Lung (tissue), 12 donors: ENCODE measurements around the gene LSAMP. TPM values are rescaled to one million over a fixed set of nuclear protein-coding genes. Genes with fewer than 3 reads are reported as not detected.

Source experiments
- ATAC-seq: fragments of 200-7000 bp; cut with Tn5 transposase; one replicate; pipeline ENCODE4 v1.9.1; 2020; ENCODE audit warnings: moderate number of reproducible peaks; ENCODE audit not compliant: insufficient read depth, low FRiP score
- DNase-seq, 3 donors: peaks; one replicate each; pipeline ENCODE4 v3.0.0-alpha.2; 2013 to 2017
- H3K27ac ChIP-seq, 2 donors: one replicate each; pipeline ENCODE4 v1.5.1; 2013; ENCODE audit warnings: mild to moderate bottlenecking in 2 of 2, moderate library complexity in 2 of 2, control low read depth in 1 of 2, inconsistent platforms in 1 of 2, low read depth in 1 of 2, low read length in 1 of 2
- H3K27me3 ChIP-seq, 3 donors: one replicate each; pipeline ENCODE4 v1.5.1; 2013; ENCODE audit warnings: low read length in 2 of 3; ENCODE audit not compliant: control insufficient read depth in 3 of 3, insufficient read depth in 3 of 3
- H3K36me3 ChIP-seq, 4 donors: one replicate each; pipeline ENCODE4 v1.5.1; 2013; ENCODE audit warnings: low read length in 4 of 4, mild to moderate bottlenecking in 1 of 4, moderate library complexity in 1 of 4; ENCODE audit not compliant: control insufficient read depth in 4 of 4, insufficient read depth in 4 of 4
- H3K4me1 ChIP-seq, 5 donors: one replicate each; pipeline ENCODE4 v1.5.1; 2013; ENCODE audit warnings: low read length in 5 of 5, mild to moderate bottlenecking in 2 of 5, moderate library complexity in 1 of 5; ENCODE audit not compliant: control insufficient read depth in 5 of 5, insufficient read depth in 5 of 5
- H3K4me3 ChIP-seq: one replicate; pipeline ENCODE4 v1.5.1; 2013; ENCODE audit warnings: mild to moderate bottlenecking, control low read depth, moderate library complexity
- H3K9ac ChIP-seq, 2 donors: one replicate each; pipeline ENCODE4 v1.5.1; 2013; ENCODE audit warnings: low read length in 2 of 2, control low read depth in 1 of 2; ENCODE audit not compliant: insufficient read depth in 1 of 2
- H3K9me3 ChIP-seq, 4 donors: one replicate each; pipeline ENCODE4 v1.5.1; 2013; ENCODE audit warnings: low read length in 3 of 4, mild to moderate bottlenecking in 1 of 4, moderate library complexity in 1 of 4; ENCODE audit not compliant: control insufficient read depth in 4 of 4, insufficient read depth in 3 of 4
- CTCF ChIP-seq: IDR thresholded peaks from 2 replicates; pipeline ENCODE4 v1.5.1; 2012; ENCODE audit warnings: mild to moderate bottlenecking; ENCODE audit errors: control extremely low read depth, extremely low read depth
- WGBS, 2 donors: extraction: QIAGEN DNeasy Blood & Tissue Kit; methylation state at CpG; one replicate each; pipeline ENCODE4 v1.1.7; 2013; 5-methylcytosine and 5-hydroxymethylcytosine counted together
- polyA plus RNA-seq, 2 donors: library from polyadenylated mRNA; stranded (reverse); fragments of 200-250 nt; gene quantifications; one replicate each; pipeline ENCODE4 v1.2.1, GENCODE V29; 2013
- total RNA-seq, 2 donors: library from RNA; depleted of rRNA in 1 of 2; stranded (reverse); fragments of >200 nt in 1 of 2; gene quantifications; one replicate each; pipeline ENCODE4 v1.2.1, GENCODE V29; 2014 to 2021
- donor health status: control.
- donor health status: control.
- donor health status: Bipolar disorder and iron deficiency.
- donor health status: healthy.
- donor health status: DM: yes; HTN: yes; CAD: no.

Gene LSAMP
- total and polyA plus RNA-seq, 4 donors: 1.6 to 21.9 (median 9.5) TPM

- Histone ChIP-seq H3K9ac (no peak overlapping the region), H3K27ac (no peak overlapping the region), H3K36me3 (no peaks in the 10 kb centered on the region), H3K4me3 (no peak overlapping the region), H3K27me3 (no peaks in the 10 kb centered on the region), H3K4me1 (peaks cover 0 to 14% (median 0%) of the 10 kb centered on the region in 5 donors), H3K9me3 (no peaks in the 10 kb centered on the region)
- WGBS, 2 donors: 22 to 42% methylated on average over 2 of the region's 2 CpGs
- DNase-seq: no peak
- no peak for TF ChIP-seq CTCF
- no peak for ATAC-seq
Measured at GRCh38 chr3:116270056-116270455, 175.2 kb downstream of the LSAMP start.

- Histone ChIP-seq H3K36me3 (no peaks in the 10 kb centered on the region), H3K9me3 (no peaks in the 10 kb centered on the region), H3K27me3 (no peaks in the 10 kb centered on the region), H3K4me3 (no peak overlapping the region), H3K9ac (no peak overlapping the region), H3K4me1 (peaks cover 0 to 20% (median 0%) of the 10 kb centered on the region in 5 donors), H3K27ac (no peak overlapping the region)
- ATAC-seq (no peak), DNase-seq (no peak)
- 82 to 89% methylated on average over 1 of the region's 1 CpG for WGBS, 2 donors
- TF ChIP-seq CTCF: no peak
Measured at GRCh38 chr3:116267116-116267515, 178.2 kb downstream of the LSAMP start.

GRCh38 chr3:116265976-116266584, 179.2 kb downstream of the LSAMP start:
- no peak for DNase-seq
- Histone ChIP-seq H3K36me3 (no peaks in the 10 kb centered on the region), H3K4me1 (peaks cover 0 to 20% (median 0%) of the 10 kb centered on the region in 5 donors), H3K27me3 (no peaks in the 10 kb centered on the region), H3K27ac (no peak overlapping the region), H3K9ac (no peak overlapping the region), H3K4me3 (no peak overlapping the region), H3K9me3 (no peaks in the 10 kb centered on the region)
- 80 to 81% methylated on average over 1 of the region's 1 CpG for WGBS, 2 donors
- TF ChIP-seq CTCF: no peak
- no peak for ATAC-seq

- no peaks in the 10 kb centered on the region for H3K36me3 ChIP-seq
- H3K4me3 ChIP-seq: no peak overlapping the region
- no peak for TF ChIP-seq CTCF
- no peak overlapping the region for H3K27ac ChIP-seq
- DNase-seq: peak in 1 of 3 donors; percentile 37
- no peaks in the 10 kb centered on the region for H3K9me3 ChIP-seq
- no peaks in the 10 kb centered on the region for H3K27me3 ChIP-seq
- no peak overlapping the region for H3K9ac ChIP-seq
- WGBS, 2 donors: 82 to 87% methylated on average over 8 of the region's 8 CpGs
- ATAC-seq: no peak
- H3K4me1 ChIP-seq: peaks cover 0 to 20% (median 0%) of the 10 kb centered on the region in 5 donors
Measured at GRCh38 chr3:116265320-116265695, 180.0 kb downstream of the LSAMP start.
